Stimulated activated CD4-positive, alpha-beta T cell treated with anti-CD3 and anti-CD28 coated beads, TNF-alpha, amount 100 ng/mL, for 48 hours (primary cell): ENCODE data around the gene SIM2.

ENCODE experiments used
- DNase-seq, 3 donors: peaks; one replicate each; pipeline ENCODE4 v3.0.0-alpha.2; 2020; ENCODE audit warnings: low read depth in 3 of 3

SIM2 gene

DNA sequence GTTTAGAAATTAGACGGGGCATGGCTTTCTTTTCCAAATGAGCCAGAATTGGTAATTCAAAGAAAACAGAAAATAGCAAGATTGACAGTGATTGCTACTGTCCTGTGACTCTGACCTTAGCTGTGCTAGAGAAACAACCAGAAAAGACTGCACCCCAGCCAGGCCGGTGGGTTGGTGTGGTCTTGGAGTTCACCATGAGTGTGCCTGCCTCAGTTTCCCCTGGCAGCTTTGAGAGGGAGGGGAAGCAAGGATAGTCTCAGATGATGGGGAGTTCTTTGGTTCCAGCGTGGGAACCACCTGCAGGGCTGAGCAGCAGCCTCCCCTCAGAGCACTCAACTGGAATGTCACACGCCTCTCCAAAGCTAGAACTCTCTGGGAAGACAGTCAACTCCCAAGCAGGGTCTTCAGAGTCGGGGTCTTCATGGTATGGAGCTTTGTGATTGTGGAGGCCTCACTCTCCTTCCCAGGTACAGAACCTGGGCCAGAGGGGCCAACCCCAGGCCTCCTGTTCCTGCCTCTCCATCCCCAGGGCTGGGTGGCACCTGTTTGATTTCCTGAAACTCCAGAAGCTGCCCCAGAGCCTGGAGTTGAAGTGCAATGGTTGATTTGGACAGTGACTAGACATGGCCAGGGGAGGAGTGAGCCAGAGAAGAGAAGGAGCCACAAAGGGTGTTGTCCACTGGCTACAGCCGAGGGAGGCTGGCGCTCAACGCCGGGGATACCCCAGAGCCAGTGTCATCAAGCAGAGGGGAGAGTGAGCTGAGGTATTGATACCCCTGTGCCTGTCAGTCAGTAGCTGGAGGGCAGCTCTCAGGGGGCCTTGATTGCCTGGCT is 35.7 kb downstream of the SIM2 start:
- no peak for DNase-seq

DNA sequence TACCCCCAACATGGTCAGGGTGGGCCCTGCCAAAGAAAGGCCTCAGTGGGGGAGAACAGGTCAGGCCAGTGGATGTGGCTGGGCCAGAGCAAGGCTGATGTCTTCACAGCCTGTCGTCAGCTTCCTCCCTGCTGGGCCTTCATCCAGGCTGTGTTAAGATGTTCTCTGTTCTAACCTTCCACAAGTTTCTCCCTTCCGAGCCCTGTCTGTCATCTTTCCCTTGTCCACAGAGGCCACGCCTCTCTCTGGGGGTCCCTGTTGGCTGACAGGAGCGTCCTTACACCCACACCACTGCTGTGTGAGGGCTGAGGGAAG is 36.2 kb downstream of the SIM2 start:
- DNase-seq, result no peak

DNA sequence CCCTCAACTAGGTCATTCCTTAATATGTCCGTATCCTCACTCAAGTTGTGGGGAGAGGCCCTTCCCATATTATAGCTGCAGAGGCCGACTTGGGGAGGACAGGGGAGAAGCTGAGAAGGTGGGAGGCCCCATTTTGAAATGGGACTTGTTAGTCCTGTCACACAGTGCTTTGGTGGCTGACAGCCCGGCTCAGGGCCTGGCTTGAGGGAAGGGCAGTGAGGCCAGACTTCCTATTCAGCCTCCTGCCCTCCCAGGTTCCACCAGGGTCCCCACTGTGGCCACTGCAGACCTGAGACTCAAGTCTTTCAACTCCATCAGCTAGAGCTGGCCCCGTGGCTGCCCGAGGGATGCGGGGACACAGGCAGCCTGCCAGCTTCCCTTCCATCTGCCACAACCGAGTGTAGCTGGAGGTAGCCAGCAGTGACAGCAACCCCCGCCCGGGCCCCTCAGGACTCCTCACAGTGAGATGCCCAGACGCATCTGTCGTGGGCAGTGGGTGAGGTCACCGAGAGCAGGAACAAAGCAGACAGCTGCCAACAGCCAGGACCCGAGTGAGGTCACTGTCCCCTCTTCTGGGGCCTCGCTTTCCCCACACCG is 36.9 kb downstream of the SIM2 start:
- DNase-seq, result no peak

DNA sequence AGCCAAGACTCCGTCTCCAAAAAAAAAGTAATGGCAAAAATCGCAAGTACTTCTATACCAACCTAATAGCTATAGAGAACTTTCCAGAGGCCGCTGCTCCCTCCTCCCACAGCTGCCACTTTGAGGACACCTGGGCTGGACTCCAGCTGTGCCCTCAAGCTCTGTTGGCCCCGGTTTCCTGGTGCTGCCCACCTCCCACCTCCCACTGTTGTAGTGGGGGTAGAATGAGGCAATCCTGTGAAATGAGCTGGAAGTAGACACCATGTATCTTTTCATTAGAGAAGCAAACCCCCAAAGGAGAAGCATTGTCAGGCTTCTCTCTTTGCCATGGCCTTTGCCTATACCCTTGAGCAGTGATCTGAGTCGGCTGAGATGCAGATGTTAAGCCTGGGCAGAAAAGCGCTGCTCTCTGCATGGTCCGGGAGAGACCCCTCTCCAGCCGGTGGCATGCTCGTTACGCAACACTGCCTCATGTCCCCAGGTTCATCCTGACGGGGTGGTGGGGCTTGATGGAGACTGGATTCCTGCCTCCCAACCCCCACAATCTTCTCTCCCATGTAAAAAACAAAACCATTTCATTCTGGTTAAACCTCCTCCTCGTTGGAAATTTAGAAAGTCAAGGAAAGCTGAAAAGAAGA is 39.7 kb downstream of the SIM2 start:
- DNase-seq, result no peak

DNA sequence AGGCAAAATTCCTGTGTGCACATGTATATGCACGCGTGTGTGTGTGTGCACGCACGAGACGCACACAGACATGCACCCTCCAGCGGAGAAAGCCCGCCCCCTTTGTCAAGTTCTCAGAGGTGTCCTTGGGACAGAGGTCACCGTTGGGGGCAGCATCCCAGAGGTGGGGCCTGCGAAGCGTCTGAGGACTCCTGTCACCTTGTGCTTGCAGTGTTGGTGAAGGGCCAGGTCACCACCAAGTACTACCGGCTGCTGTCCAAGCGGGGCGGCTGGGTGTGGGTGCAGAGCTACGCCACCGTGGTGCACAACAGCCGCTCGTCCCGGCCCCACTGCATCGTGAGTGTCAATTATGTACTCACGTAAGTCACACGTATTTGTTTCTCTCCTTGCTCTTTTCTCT is 42.6 kb downstream of the SIM2 start:
- no peak for DNase-seq

DNA sequence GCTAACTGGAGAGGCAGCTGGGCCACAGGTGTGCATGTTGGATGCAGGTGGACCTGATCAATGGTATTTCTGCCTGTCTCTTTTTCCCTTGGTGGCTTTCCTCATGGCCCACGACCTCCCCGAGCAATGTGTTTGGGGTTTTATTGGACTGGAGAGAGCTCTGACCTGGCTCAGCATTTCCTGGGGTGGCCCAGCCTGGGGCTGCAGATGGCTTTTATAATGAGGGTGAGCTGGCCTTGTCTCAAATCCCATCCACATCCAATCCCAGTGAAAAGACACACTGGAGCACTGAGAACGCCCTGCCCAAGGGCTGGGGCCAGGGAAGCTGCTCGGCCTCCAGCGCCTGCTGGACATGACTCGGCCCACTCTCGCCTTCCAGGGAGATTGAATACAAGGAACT is 44.1 kb downstream of the SIM2 start:
- no peak for DNase-seq

DNA sequence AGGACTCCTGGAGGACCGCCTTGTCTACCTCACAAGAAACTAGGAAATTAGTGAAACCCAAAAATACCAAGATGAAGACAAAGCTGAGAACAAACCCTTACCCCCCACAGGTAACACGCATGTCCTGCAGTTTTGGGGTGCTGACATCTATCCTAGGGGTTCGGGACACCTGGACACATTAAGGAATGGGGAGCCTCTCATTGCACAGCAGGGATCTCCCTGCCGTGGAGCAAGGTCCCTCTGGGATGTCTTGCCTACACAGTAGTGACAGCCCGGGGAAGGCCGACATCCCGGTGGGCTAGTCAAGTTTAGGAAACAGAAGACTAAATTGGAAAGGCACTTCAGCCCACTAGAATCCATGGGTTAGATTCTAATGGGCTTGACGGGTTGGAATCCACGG is 44.5 kb downstream of the SIM2 start:
- DNase-seq, result no peak

DNA sequence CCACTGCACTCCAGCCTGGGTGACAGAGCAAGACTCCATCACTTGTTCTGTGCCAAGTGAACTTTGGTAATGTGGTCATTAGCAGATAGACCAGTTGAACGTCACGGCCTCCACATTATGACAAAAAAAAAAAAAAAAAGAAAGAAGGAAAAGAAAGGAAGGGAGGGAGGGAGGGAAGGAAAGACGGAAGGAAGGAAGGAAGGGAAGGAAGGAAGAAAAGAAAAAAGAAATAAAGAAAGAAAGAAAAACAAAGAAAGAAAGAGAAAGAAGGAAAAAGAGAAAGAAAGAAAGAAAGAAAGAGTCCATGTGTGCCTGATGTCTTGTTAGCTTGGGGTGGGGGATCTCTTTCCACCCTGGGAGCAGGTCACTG is 45.3 kb downstream of the SIM2 start:
- no peak for DNase-seq

DNA sequence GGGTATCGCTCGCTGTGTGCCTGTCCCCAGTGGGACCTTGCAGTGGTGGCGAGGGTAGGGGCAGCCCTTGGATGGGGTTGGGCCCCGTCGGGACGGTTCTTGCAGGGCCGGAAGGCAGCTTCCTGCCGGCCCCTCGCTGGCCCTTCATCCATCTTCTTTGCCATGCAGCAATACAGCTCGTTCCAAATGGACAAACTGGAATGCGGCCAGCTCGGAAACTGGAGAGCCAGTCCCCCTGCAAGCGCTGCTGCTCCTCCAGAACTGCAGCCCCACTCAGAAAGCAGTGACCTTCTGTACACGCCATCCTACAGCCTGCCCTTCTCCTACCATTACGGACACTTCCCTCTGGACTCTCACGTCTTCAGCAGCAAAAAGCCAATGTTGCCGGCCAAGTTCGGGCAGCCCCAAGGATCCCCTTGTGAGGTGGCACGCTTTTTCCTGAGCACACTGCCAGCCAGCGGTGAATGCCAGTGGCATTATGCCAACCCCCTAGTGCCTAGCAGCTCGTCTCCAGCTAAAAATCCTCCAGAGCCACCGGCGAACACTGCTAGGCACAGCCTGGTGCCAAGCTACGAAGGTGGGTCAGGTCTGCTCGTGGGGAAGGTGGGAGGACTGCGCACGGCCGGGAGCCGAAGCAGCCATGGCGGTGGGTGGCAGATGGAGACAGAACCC is 45.8 kb downstream of the SIM2 start:
- no peak for DNase-seq

DNA sequence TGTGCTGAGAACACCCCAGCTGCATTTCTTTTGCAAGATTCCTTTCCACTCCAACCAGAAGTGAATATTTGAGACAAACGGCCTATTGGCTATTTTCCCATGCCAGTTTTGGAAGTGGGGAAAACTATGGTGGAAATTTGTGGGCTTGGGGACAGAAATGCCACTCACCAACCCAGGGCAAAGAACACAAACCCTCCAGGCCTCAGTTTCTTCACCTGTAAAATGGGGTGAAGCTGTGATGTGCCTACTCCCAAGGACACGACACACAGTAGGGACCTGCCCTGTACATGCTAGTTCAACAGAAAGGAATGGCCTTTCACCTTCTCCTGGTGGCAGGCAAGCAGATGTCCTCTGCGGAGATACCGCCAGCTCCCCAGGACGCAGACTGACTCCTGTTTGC is 46.5 kb downstream of the SIM2 start:
- DNase-seq, result no peak

DNA sequence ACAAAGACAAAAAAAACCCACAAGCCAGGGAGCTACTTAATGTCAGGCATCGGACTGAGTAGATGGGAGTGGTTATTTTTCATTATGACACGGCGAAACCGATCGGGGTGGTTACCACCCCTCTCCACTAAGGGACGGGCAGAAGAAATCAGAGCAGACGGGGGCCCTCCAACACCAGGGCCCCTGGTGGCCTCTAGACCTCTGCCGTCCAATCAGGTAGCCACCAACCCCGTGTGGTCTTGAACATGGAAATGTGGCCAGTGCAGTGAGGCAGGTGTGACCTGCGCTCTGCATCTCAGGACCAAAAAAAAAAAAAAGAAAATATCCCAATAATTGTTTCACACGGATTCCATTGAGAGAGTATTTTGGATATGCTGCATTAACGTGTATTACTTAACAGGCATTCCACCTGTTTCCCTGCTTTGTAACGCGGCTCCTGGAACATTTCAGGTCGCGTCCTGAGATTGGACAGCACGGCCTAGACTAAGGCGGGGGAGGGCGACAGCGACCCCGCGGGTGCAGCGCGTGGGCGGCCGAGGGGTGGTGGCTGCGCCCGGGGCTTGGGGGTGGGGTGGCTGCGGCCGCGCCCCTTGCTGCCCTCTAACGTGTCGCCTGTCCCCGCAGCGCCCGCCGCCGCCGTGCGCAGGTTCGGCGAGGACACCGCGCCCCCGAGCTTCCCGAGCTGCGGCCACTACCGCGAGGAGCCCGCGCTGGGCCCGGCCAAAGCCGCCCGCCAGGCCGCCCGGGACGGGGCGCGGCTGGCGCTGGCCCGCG is 48.3 kb downstream of the SIM2 start:
- DNase-seq, result no peak

DNA sequence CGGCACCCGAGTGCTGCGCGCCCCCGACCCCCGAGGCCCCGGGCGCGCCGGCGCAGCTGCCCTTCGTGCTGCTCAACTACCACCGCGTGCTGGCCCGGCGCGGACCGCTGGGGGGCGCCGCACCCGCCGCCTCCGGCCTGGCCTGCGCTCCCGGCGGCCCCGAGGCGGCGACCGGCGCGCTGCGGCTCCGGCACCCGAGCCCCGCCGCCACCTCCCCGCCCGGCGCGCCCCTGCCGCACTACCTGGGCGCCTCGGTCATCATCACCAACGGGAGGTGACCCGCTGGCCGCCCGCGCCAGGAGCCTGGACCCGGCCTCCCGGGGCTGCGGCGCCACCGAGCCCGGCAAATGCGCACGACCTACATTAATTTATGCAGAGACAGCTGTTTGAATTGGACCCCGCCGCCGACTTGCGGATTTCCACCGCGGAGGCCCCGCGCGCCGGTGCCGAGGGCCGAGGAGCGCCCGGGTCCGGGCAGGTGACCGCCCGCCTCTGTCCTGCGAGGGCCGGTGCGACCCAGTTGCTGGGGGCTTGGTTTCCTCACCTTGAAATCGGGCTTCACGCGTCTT is 49.0 kb downstream of the SIM2 start:
- peak; percentile 12 to 53 (median 37) for DNase-seq

DNA sequence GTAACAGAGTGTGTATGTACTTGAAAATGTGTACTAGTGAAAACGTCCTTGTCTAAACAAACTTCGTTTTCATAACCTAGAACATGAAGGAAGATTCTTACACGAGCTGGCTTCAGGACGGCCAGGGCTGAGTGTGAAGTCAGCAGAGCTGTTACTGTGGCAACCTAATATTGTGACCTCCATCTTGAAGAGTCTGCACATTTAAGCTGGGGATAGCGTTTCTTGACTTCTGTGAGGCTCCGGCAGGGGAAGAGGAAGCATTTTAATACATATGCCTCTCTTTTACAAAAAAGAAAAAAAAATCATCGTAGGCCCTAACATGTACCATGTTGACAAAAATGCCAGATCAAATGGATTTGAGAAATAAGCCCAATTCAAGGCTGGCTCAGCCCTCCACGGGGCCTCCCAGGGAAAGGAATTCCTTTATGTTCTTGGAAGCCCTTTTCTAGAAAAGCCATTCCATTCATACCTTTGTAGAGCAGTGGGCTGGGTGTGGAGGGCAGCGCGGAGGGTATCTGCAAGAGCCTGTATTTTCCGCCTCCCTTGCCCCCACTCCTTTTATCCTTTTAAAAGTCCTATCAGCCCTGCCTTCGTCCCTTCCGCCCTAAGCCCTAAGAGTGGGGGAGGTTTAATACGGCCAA is 51.1 kb downstream of the SIM2 start:
- no peak for DNase-seq

DNA sequence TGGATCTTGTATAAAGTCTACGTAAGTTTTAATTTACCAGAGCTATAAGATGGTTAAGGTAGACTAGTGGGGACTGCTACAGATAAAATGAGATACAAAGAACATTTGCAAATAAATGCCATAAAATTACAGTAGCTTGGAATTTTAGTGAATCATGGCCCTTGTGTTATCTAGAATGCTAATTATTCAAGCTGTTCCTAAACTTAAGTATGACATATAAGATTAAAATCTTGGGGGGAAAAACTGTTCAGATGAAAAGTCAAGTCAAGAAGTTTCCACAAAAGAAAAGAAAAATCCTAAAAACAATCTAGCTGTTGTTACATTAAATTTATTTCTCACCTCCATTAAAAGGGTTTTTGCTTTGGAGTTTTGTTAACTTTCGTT is 51.7 kb downstream of the SIM2 start:
- DNase-seq, result no peak

DNA sequence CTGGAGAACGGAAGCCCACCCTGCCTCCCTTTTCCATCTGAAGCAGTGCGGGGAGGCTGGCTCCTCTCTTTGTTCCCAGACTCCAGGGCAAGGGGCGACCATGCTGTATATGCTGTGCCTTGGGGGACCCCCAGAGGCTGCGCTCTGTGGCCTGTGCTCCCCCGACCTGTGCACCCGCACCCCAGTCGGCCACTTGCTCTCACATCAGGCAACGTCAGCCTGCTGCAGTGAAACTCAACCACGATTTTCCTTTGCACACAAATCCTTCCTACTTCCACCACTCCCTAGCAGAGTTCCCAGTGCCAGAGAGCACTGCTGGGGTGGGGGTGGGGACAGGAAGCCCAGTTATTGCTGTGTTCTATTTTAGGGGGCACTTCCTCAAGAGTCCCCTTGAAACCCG is 52.5 kb downstream of the SIM2 start:
- DNase-seq, result no peak

DNA sequence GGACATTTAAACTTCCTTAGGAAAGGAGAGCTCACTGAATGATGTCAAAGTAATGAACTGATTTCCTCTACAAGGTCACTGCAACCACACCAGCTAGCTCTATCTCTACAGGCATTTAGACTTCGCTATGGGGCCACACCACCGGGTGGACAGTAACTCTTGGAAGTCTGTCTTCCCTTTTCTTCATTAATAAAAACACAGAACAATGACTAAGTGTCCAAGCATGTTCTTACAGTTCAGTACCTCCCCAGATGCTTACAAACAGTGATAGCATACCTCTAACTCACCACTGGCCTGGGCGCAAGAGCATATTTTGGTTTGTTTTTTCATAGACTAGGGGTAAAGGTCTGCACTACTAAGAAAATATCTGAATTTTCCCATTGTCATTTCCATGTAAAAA is 54.6 kb downstream of the SIM2 start:
- no peak for DNase-seq

DNA sequence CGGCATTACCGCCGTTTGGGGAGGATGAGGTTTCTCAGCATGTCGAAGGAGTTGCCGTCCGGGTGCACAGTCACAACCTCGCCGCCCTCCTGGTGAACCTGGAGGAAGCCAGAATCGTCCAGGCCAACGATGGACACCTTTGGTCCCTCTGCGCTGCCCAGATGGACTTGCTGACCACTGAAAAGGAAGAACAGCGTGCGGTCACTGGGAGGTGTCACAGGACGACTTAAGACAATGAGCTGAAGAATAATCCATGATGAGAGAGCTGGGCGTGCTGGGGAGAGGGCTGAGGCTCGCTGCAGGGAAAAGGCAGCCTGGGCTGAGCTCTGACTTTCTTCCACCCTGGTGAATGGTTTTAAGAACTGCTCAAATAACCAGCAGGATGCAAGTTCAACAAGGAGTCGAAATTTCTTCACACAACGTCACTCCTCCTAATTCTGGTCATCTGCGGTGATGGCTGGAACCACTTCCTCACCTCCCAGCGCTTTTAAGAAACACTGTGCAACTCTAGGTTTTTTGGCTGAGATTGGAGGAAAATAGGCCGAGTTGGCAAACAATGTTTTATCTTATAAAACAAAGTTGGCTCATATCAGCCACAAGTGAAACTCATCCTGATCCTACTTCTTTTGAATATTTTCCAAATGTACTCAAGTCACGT is 55.5 kb downstream of the SIM2 start:
- no peak for DNase-seq

DNA sequence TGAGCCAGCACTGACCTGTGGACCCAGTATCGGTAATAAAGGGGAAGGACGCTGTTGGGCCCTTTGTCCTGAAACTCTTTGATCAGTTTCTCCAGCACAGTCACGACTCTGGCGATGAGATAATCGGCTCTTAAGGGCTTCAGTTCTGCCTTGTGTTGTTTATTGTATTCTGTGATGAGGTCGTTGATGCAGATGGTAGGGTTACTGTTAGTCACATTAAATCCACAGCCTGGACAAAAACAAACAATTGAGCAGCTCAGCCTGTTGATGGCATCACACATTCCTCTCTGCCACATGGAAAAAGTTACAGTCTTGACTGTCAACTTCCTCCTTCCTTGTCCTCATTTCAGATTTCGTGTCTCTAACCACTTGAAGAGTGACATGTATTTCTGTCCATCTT is 57.6 kb downstream of the SIM2 start:
- no peak for DNase-seq

DNA sequence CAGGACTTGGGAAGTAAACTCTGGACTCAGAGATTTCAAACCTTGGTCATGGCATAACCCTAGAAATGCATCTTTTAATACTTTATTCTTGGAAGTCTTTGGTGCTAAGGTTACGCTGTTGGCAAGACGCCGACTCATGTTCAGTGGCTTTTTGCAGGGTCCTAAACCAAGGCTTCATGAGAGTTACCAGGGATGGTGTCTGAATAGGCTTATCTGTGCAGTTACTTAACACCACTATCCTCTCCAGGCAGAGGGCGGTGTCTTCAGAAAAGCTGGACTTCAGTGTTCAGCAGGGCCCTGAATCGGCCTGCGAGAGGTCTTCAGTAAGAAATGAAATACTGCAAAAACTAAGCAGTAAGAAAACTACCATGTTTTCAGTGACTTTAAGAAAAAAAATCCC is 58.3 kb downstream of the SIM2 start:
- DNase-seq, result no peak

DNA sequence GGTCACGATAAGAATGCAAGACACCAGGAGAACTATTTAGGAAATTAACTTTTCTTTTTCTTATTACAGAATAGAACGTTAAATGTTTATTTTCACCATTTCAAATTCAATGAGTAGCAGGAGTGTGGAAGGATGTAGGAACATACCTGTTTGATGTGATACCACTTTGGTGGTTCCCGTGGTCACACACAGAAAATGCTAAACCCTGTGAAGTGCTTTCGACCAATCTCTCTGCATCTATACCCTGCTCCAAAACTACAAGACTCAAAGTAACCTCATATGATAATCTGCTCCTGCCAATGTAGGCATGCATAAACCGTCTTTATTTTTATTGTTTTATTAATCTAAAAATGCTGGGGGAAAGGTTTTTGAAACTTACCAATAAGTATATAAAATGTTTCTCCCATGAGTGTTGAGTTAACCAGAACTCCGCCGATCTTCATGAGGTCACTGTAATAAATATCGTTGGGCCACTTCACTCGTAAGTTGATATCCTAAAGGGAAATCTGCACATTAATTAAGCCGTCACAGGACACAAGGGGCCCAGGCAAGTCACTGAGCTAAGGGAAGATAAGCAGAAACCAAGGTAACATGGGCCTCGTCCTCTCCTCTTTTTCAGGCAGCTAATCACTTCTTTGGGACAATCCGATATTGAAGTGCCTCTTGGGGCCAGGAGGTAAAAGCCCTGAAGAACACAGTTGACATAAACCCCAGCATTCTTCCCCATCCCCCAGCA is 60.6 kb downstream of the SIM2 start:
- DNase-seq, result no peak
